Psoas muscle (tissue), 8 donors: Measurements from ENCODE around the gene STX1B. TPM values are rescaled to one million over a fixed set of nuclear protein-coding genes. Genes with fewer than 3 reads are reported as not detected.

Experiments used
- ATAC-seq, 4 donors: fragments of 200-7000 bp; cut with Tn5 transposase; one replicate each; pipeline ENCODE4 v1.9.1; 2020; ENCODE audit warnings: moderate library complexity in 3 of 4, mild to moderate bottlenecking in 2 of 4
- DNase-seq, 2 donors: peaks; one replicate each; pipeline ENCODE4 v3.0.0-alpha.2; 2020
- H3K27ac ChIP-seq: fragments of 200-600 bp; one replicate; pipeline ENCODE4 v1.8.0; 2022
- H3K27me3 ChIP-seq, 3 donors: fragments of 200-600 bp in 1 of 3; one replicate each; pipeline versions ENCODE4 v1.6.1 to v1.8.0; 2013 to 2022; ENCODE audit warnings: low read length in 2 of 3, mild to moderate bottlenecking in 2 of 3, moderate library complexity in 1 of 3; ENCODE audit not compliant: insufficient read depth in 3 of 3
- H3K36me3 ChIP-seq, 2 donors: fragments of 200-600 bp in 1 of 2; one replicate each; pipeline versions ENCODE4 v1.6.1 to v1.8.0; 2013 to 2022; ENCODE audit warnings: low read depth in 1 of 2, mild to moderate bottlenecking in 1 of 2, moderate library complexity in 1 of 2; ENCODE audit not compliant: insufficient read depth in 1 of 2
- H3K4me1 ChIP-seq: fragments of 200-600 bp; one replicate; pipeline ENCODE4 v1.8.0; 2022
- H3K4me3 ChIP-seq: fragments of 200-600 bp; one replicate; pipeline ENCODE4 v1.8.0; 2022; ENCODE audit warnings: mild to moderate bottlenecking
- H3K9me3 ChIP-seq: fragments of 200-600 bp; one replicate; pipeline ENCODE4 v1.8.0; 2022
- WGBS, 3 donors: extraction: QIAGEN DNeasy Blood & Tissue Kit; methylation state at CpG; one replicate each; pipeline versions ENCODE4 v1.1.6 to v1.1.7; 2013; 5-methylcytosine and 5-hydroxymethylcytosine counted together
- intact Hi-C, 2 donors: fragments of 100-400 bp; cut with DNase I; formaldehyde crosslinking; loops; one replicate each; pipeline versions ENCODE4 v1.11.0 to v1.14.2; 2022
- polyA plus RNA-seq, 3 donors: library from polyadenylated mRNA; stranded (reverse); fragments of 200-250 nt; gene quantifications; one replicate each; pipeline ENCODE4 v1.2.3, GENCODE V29; 2013
- total RNA-seq, 4 donors: library from RNA; stranded (reverse); fragmentation: NEBNext Ultra II Directional in 2 of 4; extraction: Animal tissue kit (Norgen Biotek cat#: 25700) in 2 of 4; gene quantifications; one replicate each; pipeline versions ENCODE4 v1.2.1 to v1.2.4, GENCODE V29; 2021 to 2023
- TF ChIP-seq, protein P1 (sequence below): fragments of 200-600 bp; IDR thresholded peaks from one replicate; pipeline ENCODE4 v1.8.0; 2022; ENCODE audit warnings: antibody characterized with exemption
- donor health status: healthy with polysubstance abuse.
- donor health status: DM: no; HTN: no; CAD: no; lungs with moderate emphysema.
- donor health status: Bipolar disorder and iron deficiency.
- donor health status: healthy.
- donor health status: DM: yes; HTN: yes; CAD: no.
- donor health status: DM: no; HTN: no; CAD: no.
- donor health status: DM: no; HTN: no; CAD: no.
- donor health status: DM: yes; HTN: yes; CAD: no.

The STX1B gene
- total and polyA plus RNA-seq, 7 donors: 0.04 to 0.64 (median 0.12) TPM; not detected in 1

DNA sequence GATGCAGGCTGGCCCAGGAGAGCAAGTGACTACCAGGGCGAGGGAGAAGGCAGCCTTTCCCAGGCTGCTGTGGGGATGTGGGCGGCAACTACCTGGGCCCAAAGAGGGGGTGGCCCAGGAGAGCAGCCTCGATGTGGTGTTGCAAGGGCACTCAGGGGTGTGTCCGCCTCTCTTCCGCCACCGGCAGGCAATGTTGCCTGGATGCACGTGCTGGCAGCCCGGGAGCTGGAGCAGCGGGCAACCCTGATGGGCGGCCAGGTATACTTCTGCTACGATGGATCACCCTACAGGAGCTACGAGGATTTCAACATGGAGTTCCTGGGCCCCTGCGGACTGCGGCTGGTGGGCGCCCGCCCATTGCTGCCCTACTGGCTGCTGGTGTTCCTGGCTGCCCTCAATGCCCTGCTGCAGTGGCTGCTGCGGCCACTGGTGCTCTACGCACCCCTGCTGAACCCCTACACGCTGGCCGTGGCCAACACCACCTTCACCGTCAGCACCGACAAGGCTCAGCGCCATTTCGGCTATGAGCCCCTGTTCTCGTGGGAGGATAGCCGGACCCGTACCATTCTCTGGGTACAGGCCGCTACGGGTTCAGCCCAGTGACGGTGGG, 22.8 kb downstream of the STX1B start:
- H3K27ac ChIP-seq: no peak overlapping the region
- H3K9me3 ChIP-seq: no peaks in the 10 kb centered on the region
- ATAC-seq (no peak), DNase-seq (no peak)
- H3K4me1 ChIP-seq: peaks cover 10% of the 10 kb centered on the region
- 93 to 96% (median 95%) methylated on average over 30 of the region's 30 CpGs for WGBS, 3 donors
- intact Hi-C loops: loop anchor here (5.0 to 10.0 kb wide), 5 partner anchors 107 to 880 kb away; partner anchors contain the start of genes VKORC1 (in 1 of the 2) and ZNF843 (in 1 of the 2)
- TF ChIP-seq, protein P1, sequence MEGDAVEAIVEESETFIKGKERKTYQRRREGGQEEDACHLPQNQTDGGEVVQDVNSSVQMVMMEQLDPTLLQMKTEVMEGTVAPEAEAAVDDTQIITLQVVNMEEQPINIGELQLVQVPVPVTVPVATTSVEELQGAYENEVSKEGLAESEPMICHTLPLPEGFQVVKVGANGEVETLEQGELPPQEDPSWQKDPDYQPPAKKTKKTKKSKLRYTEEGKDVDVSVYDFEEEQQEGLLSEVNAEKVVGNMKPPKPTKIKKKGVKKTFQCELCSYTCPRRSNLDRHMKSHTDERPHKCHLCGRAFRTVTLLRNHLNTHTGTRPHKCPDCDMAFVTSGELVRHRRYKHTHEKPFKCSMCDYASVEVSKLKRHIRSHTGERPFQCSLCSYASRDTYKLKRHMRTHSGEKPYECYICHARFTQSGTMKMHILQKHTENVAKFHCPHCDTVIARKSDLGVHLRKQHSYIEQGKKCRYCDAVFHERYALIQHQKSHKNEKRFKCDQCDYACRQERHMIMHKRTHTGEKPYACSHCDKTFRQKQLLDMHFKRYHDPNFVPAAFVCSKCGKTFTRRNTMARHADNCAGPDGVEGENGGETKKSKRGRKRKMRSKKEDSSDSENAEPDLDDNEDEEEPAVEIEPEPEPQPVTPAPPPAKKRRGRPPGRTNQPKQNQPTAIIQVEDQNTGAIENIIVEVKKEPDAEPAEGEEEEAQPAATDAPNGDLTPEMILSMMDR: no peak
- H3K4me3 ChIP-seq: no peak overlapping the region
- H3K36me3 ChIP-seq: peaks cover 0 to 19% of the 10 kb centered on the region in 2 donors
- no peaks in the 10 kb centered on the region for H3K27me3 ChIP-seq

DNA sequence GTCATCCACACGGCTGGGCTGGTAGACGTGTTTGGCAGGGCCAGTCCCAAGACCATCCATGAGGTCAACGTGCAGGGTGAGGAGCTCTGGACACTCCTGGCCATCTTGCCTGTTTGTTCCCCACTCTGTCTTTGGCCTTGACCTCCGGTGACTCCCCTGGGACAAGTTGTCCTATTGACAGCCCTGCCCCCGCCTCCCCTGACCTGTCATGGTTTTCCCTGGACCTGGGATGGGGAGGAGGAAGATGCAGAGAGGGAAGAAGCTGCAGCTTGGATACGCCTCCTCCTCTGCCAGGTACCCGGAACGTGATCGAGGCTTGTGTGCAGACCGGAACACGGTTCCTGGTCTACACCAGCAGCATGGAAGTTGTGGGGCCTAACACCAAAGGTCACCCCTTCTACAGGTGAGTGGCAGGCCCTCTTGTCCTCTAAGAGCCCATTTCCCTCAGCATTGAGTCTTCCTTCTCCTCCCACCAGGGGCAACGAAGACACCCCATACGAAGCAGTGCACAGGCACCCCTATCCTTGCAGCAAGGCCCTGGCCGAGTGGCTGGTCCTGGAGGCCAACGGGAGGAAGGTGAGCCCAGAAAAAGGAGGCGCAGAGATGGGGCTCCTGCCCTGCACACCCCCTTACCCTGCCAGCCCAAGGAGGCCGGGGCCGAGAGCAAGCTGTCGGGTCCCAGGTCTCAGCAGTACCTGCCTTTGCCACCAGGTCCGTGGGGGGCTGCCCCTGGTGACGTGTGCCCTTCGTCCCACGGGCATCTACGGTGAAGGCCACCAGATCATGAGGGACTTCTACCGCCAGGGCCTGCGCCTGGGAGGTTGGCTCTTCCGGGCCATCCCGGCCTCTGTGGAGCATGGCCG, 24.1 kb downstream of the STX1B start:
- ATAC-seq: no peak
- no peak overlapping the region for H3K4me3 ChIP-seq
- H3K27me3 ChIP-seq: no peaks in the 10 kb centered on the region
- intact Hi-C loops: loop anchor here (5.0 to 10.0 kb wide), 5 partner anchors 108 to 881 kb away; partner anchors contain the start of genes VKORC1 (in 1 of the 2) and ZNF843 (in 1 of the 2)
- no peak for DNase-seq
- peaks cover 10% of the 10 kb centered on the region for H3K4me1 ChIP-seq
- no peaks in the 10 kb centered on the region for H3K9me3 ChIP-seq
- WGBS, 3 donors: 84 to 88% (median 85%) methylated on average over 25 to 29 of the region's 29 CpGs
- peaks cover 0 to 32% of the 10 kb centered on the region in 2 donors for H3K36me3 ChIP-seq
- TF ChIP-seq, protein P1: no peak
- peak overlapping the region; percentile 67 for H3K27ac ChIP-seq

DNA sequence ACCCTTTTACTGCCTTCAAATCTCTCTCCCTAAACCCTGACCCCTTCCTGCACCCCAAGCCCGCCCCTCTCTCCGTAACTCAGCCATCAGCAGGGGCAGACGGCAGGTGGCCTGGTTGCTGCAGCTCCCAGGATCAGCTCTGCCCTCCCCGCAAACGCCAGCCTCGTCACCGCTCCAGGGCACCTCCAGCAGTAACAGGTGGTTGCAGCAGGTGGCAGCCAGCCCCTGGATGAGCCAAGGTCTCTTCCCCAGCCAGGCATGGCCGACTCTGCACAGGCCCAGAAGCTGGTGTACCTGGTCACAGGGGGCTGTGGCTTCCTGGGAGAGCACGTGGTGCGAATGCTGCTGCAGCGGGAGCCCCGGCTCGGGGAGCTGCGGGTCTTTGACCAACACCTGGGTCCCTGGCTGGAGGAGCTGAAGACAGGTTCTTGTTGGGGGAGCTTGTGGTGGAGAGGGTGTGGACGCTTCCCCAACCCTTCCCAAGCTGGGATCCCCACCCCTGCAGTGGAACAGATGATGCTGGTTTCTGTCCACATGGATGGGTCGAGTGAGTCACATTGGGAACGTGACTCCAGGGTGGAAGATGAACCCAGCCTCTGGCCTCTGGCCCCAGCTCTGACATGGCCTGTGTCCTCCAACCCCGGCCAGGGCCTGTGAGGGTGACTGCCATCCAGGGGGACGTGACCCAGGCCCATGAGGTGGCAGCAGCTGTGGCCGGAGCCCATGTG, 24.9 kb downstream of the STX1B start:
- Histone ChIP-seq H3K4me3 (peak overlapping the region; percentile 67), H3K36me3 (peaks cover 0 to 40% of the 10 kb centered on the region in 2 donors), H3K9me3 (no peaks in the 10 kb centered on the region), H3K27me3 (no peaks in the 10 kb centered on the region), H3K27ac (peak overlapping the region; percentile 67), H3K4me1 (peaks cover 10% of the 10 kb centered on the region)
- ATAC-seq (peak; percentile 63 to 77 (median 69)), DNase-seq (peak; percentile 72 to 77)
- TF ChIP-seq, protein P1: no peak
- WGBS, 3 donors: 28 to 32% (median 31%) methylated on average over 13 to 20 of the region's 20 CpGs
- intact Hi-C loops: loop anchor here (2.0 to 10.0 kb wide), 8 partner anchors 109 to 882 kb away; partner anchors contain the start of genes ZNF843 (in 2 of the 2) and VKORC1 (in 1 of the 2)

DNA sequence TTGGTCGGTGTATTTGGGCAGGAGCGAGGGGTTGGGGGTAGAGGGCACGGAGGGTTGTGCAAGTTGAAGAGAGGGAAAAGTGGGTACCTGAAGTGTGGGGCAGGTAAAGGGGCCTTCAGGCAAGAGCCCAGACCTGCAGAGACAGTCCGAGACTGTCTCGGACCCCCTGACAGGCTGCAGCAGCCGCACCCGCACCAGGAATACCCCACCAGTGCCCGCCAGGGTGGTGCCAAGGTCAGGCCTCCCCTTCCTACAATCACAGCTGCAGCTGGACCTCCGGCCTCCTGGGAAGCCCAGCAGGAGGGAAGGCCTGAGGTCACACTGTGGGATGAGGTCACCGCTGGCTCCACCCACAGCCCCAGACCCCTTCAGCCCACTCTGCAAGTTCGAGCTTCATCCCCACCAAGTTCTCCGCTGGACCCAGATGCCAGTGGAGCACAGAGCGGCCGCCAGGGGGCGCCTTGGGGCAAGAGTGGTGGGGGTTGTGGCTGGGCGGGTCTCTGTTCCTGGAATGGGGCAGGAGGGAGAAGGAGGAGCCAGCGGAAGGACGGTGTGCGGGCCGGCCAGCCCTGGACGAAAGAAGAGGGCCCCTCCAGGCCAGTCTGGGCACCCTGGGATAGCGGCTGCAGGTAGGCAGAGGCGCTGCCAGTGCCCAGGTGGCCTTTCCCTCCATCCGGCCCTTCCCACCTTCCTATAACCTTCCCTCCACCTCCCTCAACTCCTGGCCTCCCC, 25.6 kb downstream of the STX1B start, which contains the start of gene HSD3B7:
TSS of gene HSD3B7 (plus strand) at position 539 of the 732 bp plus-strand sequence. CDS start 452 bp downstream, outside the sequence.
- Histone ChIP-seq H3K4me3 (peak within 1 kb of the TSS; percentile 67), H3K27ac (peak within 1 kb of the TSS; percentile 67), H3K9me3 (no peaks in the 10 kb centered on the region), H3K4me1 (peaks cover 10% of the 10 kb centered on the region), H3K36me3 (peaks cover 0 to 48% of the 10 kb centered on the region in 2 donors), H3K27me3 (no peaks in the 10 kb centered on the region)
- ATAC-seq (peak; percentile 88 to 95 (median 90)), DNase-seq (peak; percentile 92 to 94)
- intact Hi-C loops: loop anchor here (2.0 to 10.0 kb wide), 8 partner anchors 110 to 882 kb away; partner anchors contain the start of genes ZNF843 (in 2 of the 2) and VKORC1 (in 1 of the 2)
- 23 to 38% (median 23%) methylated on average over 17 to 24 of the region's 24 CpGs for WGBS, 3 donors
- TF ChIP-seq, protein P1: peak; percentile 97
